Measurements from ENCODE around the gene B3GALT2.

The B3GALT2 gene

GRCh38 chr1:193176788-193177187 is 9.6 kb downstream of the B3GALT2 start:
- H3K4me3 ChIP-seq (ENCODE audit: low read length, poor library complexity, severe bottlenecking), result no peak overlapping the region
- no peaks in the 10 kb centered on the region for H3K9me2 ChIP-seq (replicated peaks; ENCODE audit: low read depth, low read length)
- peaks cover 40% of the 10 kb centered on the region for H4K20me1 ChIP-seq (ENCODE audit: insufficient read depth, low read length, poor library complexity, severe bottlenecking)
- H3K27me3 ChIP-seq (ENCODE audit: insufficient read depth, low read length, poor library complexity, severe bottlenecking), result no peaks in the 10 kb centered on the region
- TF ChIP-seq EZH2phosphoT487 (IDR thresholded peaks at IDR 0.05; ENCODE audit: borderline replicate concordance), result no peak
- TF ChIP-seq, protein P1, sequence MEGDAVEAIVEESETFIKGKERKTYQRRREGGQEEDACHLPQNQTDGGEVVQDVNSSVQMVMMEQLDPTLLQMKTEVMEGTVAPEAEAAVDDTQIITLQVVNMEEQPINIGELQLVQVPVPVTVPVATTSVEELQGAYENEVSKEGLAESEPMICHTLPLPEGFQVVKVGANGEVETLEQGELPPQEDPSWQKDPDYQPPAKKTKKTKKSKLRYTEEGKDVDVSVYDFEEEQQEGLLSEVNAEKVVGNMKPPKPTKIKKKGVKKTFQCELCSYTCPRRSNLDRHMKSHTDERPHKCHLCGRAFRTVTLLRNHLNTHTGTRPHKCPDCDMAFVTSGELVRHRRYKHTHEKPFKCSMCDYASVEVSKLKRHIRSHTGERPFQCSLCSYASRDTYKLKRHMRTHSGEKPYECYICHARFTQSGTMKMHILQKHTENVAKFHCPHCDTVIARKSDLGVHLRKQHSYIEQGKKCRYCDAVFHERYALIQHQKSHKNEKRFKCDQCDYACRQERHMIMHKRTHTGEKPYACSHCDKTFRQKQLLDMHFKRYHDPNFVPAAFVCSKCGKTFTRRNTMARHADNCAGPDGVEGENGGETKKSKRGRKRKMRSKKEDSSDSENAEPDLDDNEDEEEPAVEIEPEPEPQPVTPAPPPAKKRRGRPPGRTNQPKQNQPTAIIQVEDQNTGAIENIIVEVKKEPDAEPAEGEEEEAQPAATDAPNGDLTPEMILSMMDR (conservative IDR thresholded peaks at IDR 0.05; ENCODE audit: low read length), result no peak
- H3K4me2 ChIP-seq (ENCODE audit: low read depth, low read length, poor library complexity, severe bottlenecking), result no peak overlapping the region
- peaks cover 11% of the 10 kb centered on the region for H3K4me1 ChIP-seq (ENCODE audit: insufficient read depth, low read length, poor library complexity, severe bottlenecking)
- no peaks in the 10 kb centered on the region for H3F3A ChIP-seq (ENCODE audit: low read depth)
- H2AFZ ChIP-seq (ENCODE audit: low read length), result no peak overlapping the region
- H3K9me3 ChIP-seq (ENCODE audit: insufficient read depth, low read depth, low read length), result no peaks in the 10 kb centered on the region
- peaks cover 53% of the 10 kb centered on the region for H3K79me2 ChIP-seq (ENCODE audit: insufficient read depth, low read length)
- no peak overlapping the region for H3K9ac ChIP-seq (ENCODE audit: low read depth, low read length, poor library complexity, severe bottlenecking)
- H3K36me3 ChIP-seq (ENCODE audit: insufficient read depth, low read length), result no peaks in the 10 kb centered on the region

DNA sequence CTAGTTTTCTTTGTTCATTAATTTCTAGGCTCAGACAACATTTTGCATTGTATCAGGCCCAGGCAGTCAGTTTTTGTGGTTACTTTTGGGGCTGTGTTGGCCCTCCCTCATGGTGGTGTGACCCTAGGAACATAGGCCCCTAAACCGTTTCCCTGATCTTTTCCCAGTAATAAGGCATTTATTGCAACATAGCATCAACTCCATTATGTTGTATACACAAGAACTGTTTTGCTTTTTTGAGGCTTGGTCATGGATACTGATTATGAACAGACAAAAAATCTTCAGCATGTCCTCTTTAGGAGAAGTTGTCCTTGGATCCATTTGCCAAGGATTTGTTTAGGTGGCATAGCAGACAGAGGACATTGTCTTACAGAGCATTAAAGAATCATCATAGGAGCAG is 10.3 kb downstream of the B3GALT2 start:
- H3K4me1 ChIP-seq (ENCODE audit: insufficient read depth, low read length, poor library complexity, severe bottlenecking), result peaks cover 11% of the 10 kb centered on the region
- no peaks in the 10 kb centered on the region for H3K9me3 ChIP-seq (ENCODE audit: insufficient read depth, low read depth, low read length)
- H3K9me2 ChIP-seq (replicated peaks; ENCODE audit: low read depth, low read length), result no peaks in the 10 kb centered on the region
- peaks cover 38% of the 10 kb centered on the region for H4K20me1 ChIP-seq (ENCODE audit: insufficient read depth, low read length, poor library complexity, severe bottlenecking)
- peaks cover 3% of the 10 kb centered on the region; the same call in 1 of the 2 replicates for H3K36me3 ChIP-seq (ENCODE audit: insufficient read depth, low read length)
- H3K4me3 ChIP-seq (ENCODE audit: low read length, poor library complexity, severe bottlenecking), result no peak overlapping the region
- no peaks in the 10 kb centered on the region for H3F3A ChIP-seq (ENCODE audit: low read depth)
- TF ChIP-seq, protein P1 (conservative IDR thresholded peaks at IDR 0.05; ENCODE audit: low read length), result no peak
- no peak for TF ChIP-seq EZH2phosphoT487 (IDR thresholded peaks at IDR 0.05; ENCODE audit: borderline replicate concordance)
- H3K27me3 ChIP-seq (ENCODE audit: insufficient read depth, low read length, poor library complexity, severe bottlenecking), result no peaks in the 10 kb centered on the region
- H2AFZ ChIP-seq (ENCODE audit: low read length), result no peak overlapping the region
- H3K79me2 ChIP-seq (ENCODE audit: insufficient read depth, low read length), result peaks cover 55% of the 10 kb centered on the region
- H3K4me2 ChIP-seq (ENCODE audit: low read depth, low read length, poor library complexity, severe bottlenecking), result no peak overlapping the region
- H3K9ac ChIP-seq (ENCODE audit: low read depth, low read length, poor library complexity, severe bottlenecking), result no peak overlapping the region

DNA sequence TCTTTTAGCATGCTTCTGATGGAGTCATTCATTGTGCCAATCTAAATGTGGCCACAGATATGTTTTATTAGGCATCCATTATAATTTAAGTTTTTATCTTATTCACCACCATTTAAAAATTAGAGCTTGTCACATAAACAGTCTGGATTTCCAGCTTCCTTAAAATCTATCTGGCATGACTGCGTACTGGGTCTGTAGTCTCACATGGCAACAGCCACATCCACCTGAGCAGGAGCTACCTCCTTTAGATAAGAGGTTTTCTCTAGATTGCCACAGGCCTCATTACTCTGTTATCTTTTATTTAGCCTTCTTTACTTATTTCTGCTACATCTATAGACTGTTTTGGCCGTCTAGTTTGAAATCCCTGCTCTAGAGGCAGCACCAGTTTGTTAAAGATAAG is 29.1 kb downstream of the B3GALT2 start:
- no peaks in the 10 kb centered on the region for H3K27me3 ChIP-seq (ENCODE audit: insufficient read depth, low read length, poor library complexity, severe bottlenecking)
- H3K4me1 ChIP-seq (ENCODE audit: insufficient read depth, low read length, poor library complexity, severe bottlenecking), result no peaks in the 10 kb centered on the region
- H3K9me2 ChIP-seq (replicated peaks; ENCODE audit: low read depth, low read length), result no peaks in the 10 kb centered on the region
- H3K9ac ChIP-seq (ENCODE audit: low read depth, low read length, poor library complexity, severe bottlenecking), result no peak overlapping the region
- H3K4me2 ChIP-seq (ENCODE audit: low read depth, low read length, poor library complexity, severe bottlenecking), result no peak overlapping the region
- peaks cover 7% of the 10 kb centered on the region; the same call in 1 of the 2 replicates for H3F3A ChIP-seq (ENCODE audit: low read depth)
- no peak overlapping the region for H2AFZ ChIP-seq (ENCODE audit: low read length)
- H4K20me1 ChIP-seq (ENCODE audit: insufficient read depth, low read length, poor library complexity, severe bottlenecking), result peaks cover 29% of the 10 kb centered on the region
- H3K79me2 ChIP-seq (ENCODE audit: insufficient read depth, low read length), result peaks cover 29% of the 10 kb centered on the region
- TF ChIP-seq, protein P1 (conservative IDR thresholded peaks at IDR 0.05; ENCODE audit: low read length), result no peak
- TF ChIP-seq EZH2phosphoT487 (IDR thresholded peaks at IDR 0.05; ENCODE audit: borderline replicate concordance), result no peak
- H3K36me3 ChIP-seq (ENCODE audit: insufficient read depth, low read length), result peaks cover 54% of the 10 kb centered on the region; the same call in 1 of the 2 replicates
- H3K4me3 ChIP-seq (ENCODE audit: low read length, poor library complexity, severe bottlenecking), result no peak overlapping the region
- no peaks in the 10 kb centered on the region for H3K9me3 ChIP-seq (ENCODE audit: insufficient read depth, low read depth, low read length)

Data from Loucy (cell line).